ENCODE measurements around the gene MICB.

MICB gene

DNA sequence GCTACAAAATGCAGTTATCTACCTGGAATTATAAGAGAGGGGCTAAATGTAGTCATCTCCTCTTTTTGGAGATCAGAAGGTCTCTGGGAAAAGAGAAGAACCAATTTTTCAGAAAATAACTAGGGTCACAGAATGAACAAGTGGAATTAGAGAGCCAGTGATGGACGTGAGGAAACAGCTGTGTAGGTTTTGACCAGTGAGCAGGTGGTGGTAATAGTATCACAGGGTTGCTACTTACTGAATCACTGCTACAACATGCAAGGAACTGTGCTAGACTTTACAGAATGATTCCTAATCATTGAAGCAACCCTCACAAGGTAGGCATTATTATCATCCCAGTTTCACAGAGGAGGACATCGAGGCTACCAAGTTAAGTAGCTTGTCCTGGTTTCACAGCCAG is 46.7 kb downstream of the MICB start:
- Histone ChIP-seq H3K27ac (peak overlapping the region; percentile 66), H3K27me3 (ENCODE audit: insufficient read depth, low read depth, severe bottlenecking) (no peaks in the 10 kb centered on the region), H3K36me3 (peaks cover 42% of the 10 kb centered on the region), H3K9me3 (ENCODE audit: severe bottlenecking) (no peaks in the 10 kb centered on the region), H3K4me3 (ENCODE audit: low read depth, low read length) (peak overlapping the region; percentile 65)
- TF ChIP-seq, protein P1, sequence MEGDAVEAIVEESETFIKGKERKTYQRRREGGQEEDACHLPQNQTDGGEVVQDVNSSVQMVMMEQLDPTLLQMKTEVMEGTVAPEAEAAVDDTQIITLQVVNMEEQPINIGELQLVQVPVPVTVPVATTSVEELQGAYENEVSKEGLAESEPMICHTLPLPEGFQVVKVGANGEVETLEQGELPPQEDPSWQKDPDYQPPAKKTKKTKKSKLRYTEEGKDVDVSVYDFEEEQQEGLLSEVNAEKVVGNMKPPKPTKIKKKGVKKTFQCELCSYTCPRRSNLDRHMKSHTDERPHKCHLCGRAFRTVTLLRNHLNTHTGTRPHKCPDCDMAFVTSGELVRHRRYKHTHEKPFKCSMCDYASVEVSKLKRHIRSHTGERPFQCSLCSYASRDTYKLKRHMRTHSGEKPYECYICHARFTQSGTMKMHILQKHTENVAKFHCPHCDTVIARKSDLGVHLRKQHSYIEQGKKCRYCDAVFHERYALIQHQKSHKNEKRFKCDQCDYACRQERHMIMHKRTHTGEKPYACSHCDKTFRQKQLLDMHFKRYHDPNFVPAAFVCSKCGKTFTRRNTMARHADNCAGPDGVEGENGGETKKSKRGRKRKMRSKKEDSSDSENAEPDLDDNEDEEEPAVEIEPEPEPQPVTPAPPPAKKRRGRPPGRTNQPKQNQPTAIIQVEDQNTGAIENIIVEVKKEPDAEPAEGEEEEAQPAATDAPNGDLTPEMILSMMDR (IDR thresholded peaks at IDR 0.05; ENCODE audit: low read depth, low read length), result no peak
- no peak for DNase-seq

DNA sequence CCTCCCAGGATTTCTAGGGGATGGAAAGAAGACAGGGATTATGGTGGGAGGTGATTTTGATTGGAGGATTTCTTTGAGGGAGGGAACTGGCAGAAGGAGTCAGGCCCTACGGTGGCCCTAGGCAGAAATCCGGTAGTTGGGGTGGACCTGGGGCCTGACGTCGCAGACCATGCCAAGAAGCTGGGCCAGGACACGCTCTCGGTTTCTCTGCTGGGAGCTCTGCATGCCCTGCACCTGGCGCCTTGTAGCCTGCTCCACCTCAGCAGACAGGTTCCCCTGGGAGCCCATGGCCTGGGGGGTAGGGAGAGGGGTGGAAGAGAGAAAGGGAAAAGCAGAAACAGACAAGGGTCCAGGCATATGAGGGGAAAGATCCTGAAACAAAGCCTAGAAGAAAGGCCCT is 47.3 kb downstream of the MICB start:
- peak overlapping the region; percentile 65 for H3K4me3 ChIP-seq (ENCODE audit: low read depth, low read length)
- H3K9me3 ChIP-seq (ENCODE audit: severe bottlenecking), result no peaks in the 10 kb centered on the region
- no peaks in the 10 kb centered on the region for H3K27me3 ChIP-seq (ENCODE audit: insufficient read depth, low read depth, severe bottlenecking)
- peak overlapping the region; percentile 66 for H3K27ac ChIP-seq
- H3K36me3 ChIP-seq, result peaks cover 38% of the 10 kb centered on the region
- peak; percentile 81 for DNase-seq
- TF ChIP-seq, protein P1 (IDR thresholded peaks at IDR 0.05; ENCODE audit: low read depth, low read length), result no peak

DNA sequence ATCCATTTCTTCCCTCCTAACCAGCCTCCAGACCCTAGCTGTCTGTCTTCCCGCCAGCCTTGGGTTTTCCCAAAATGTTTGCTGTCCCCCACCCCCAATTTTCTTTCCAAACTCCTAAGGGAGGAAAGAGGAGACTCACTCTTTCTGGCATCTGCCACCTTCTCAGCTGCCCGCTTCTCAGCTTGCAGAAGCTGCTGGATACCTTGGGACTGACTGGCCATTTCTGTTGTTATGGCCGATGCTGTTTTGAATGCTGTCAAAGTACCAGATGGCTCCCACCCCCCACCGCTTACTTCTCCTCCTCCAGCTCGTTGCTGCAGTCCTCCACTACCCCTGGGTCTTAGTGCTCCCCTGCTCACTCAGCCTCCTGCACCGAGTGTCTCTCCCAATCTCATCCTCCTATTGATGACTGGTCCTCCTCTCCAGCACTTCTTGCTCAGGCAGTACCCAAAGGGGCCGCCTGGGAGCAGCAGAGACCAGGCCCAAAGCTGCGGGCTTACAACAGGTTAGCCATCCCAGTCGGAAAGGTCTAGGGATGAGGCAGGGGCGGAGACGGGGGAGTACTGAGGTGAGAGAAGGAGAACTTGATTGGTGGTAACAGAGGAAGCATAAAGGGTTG is 48.5 kb downstream of the MICB start, which contains the start of gene ATP6V1G2:
Gene ATP6V1G2, minus strand, starts transcription at position 270 of the 619 bp plus-strand sequence. Its CDS starts 49 bp downstream, at position 221.
- H3K27me3 ChIP-seq (ENCODE audit: insufficient read depth, low read depth, severe bottlenecking), result no peaks in the 10 kb centered on the region
- H3K27ac ChIP-seq, result peak within 1 kb of the TSS; percentile 82
- H3K36me3 ChIP-seq, result peaks cover 38% of the 10 kb centered on the region
- peak; percentile 99 for DNase-seq
- no peaks in the 10 kb centered on the region for H3K9me3 ChIP-seq (ENCODE audit: severe bottlenecking)
- TF ChIP-seq, protein P1 (IDR thresholded peaks at IDR 0.05; ENCODE audit: low read depth, low read length), result peak; percentile 98
- H3K4me3 ChIP-seq (ENCODE audit: low read depth, low read length), result peak within 1 kb of the TSS; percentile 65

DNA sequence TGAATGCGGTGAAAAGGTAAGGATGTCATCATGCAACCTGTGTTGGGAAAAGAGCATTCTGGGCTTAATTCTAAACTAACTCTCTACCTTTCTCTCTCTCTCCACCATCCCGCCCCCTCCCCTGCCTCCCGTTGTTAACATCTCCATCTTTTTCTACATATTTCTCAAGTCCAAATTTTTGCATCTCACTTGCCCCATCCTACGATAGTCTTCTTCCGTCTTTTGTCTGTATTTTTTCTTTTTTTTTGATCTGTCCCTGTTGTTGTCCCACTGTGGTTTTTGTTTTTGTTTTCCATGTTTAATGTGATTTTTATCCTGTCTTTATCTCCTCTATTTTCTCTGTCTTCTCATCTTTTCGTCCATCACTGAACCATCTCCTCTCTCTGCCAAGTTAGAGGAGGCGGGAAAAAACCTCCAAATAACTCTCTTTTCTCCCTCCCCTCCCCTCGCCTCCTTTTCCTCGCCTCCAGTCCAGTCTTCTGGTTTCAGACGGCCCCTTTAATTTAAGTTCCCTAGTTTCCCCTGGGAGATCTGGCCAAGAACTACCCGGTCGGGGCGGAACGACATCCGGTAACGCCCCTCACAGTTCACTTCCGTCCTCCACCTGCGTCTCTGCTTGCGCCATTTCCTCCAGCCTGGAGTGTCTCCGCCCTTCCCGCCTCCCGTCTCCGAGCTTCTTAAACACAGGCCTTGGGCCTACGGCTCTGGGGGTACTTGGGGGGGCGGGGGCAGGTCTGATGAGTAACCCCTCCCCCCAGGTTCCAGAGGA is 49.2 kb downstream of the MICB start, which contains the start of gene NFKBIL1:
Gene NFKBIL1, plus strand, starts transcription at position 651 of the 769 bp plus-strand sequence. Its CDS starts 87 bp downstream, at position 738.
- peak; percentile 99 for DNase-seq
- Histone ChIP-seq H3K4me3 (ENCODE audit: low read depth, low read length) (peak within 1 kb of the TSS; percentile 65), H3K27me3 (ENCODE audit: insufficient read depth, low read depth, severe bottlenecking) (no peaks in the 10 kb centered on the region), H3K36me3 (peaks cover 42% of the 10 kb centered on the region), H3K9me3 (ENCODE audit: severe bottlenecking) (no peaks in the 10 kb centered on the region), H3K27ac (peak within 1 kb of the TSS; percentile 82)
- TF ChIP-seq, protein P1 (IDR thresholded peaks at IDR 0.05; ENCODE audit: low read depth, low read length), result no peak

DNA sequence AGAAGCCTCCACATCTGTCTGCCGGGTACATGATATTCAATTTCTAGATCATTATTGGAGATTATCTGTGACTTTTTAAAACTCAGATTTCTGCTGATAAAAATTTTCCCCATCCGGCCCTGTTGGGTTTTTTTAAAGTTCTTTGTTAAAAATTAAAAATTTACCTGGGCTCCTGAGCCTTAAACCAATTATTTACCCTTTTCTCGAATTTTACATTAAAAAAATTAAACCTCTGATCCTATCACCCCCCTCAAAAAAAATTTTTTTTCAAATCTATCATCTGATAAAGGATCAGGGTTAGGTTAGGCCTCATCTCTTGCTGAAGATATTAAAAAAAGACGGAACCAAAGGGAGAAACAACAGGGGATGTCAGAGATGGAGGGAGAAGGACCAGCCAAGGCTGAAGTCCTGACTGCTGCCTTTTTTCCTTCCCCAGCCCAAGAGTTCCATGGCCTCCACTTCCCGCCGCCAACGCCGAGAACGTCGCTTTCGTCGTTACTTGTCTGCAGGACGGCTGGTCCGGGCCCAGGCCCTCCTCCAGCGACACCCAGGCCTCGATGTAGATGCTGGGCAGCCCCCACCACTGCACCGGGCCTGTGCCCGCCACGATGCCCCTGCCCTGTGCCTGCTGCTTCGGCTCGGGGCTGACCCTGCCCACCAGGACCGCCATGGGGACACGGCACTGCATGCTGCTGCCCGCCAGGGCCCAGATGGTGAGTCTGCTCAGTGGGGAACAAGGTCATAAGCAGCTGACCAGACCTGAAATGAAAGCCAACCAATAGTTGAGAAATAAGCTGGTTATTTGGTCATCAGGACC is 50.0 kb downstream of the MICB start:
- no peaks in the 10 kb centered on the region for H3K27me3 ChIP-seq (ENCODE audit: insufficient read depth, low read depth, severe bottlenecking)
- peak overlapping the region; percentile 65 for H3K4me3 ChIP-seq (ENCODE audit: low read depth, low read length)
- peak overlapping the region; percentile 82 for H3K27ac ChIP-seq
- TF ChIP-seq, protein P1 (IDR thresholded peaks at IDR 0.05; ENCODE audit: low read depth, low read length), result no peak
- H3K9me3 ChIP-seq (ENCODE audit: severe bottlenecking), result no peaks in the 10 kb centered on the region
- no peak for DNase-seq
- H3K36me3 ChIP-seq, result peaks cover 49% of the 10 kb centered on the region

All from WERI-Rb-1 (cell line).